Upper lobe of left lung (tissue), 6 donors: ENCODE data around the gene ZNF778. TPM values are rescaled to one million over a fixed set of nuclear protein-coding genes. Genes with fewer than 3 reads are reported as not detected.

Source experiments
- ATAC-seq, 2 donors: fragments of 200-7000 bp; cut with Tn5 transposase; one replicate each; pipeline ENCODE4 v1.9.1; 2022; ENCODE audit warnings: mild to moderate bottlenecking in 2 of 2, moderate library complexity in 2 of 2; ENCODE audit not compliant: low FRiP score in 2 of 2
- DNase-seq, 2 donors: peaks; one replicate each; pipeline ENCODE4 v3.0.0-alpha.2; 2019 to 2020
- H3K27ac ChIP-seq, 4 donors: fragments of 200-600 bp; sonication (generic); one replicate each; pipeline ENCODE4 v1.5.1; 2016 to 2019
- H3K27me3 ChIP-seq, 4 donors: fragments of 200-600 bp; sonication (generic); one replicate each; pipeline ENCODE4 v1.5.1; 2017 to 2019
- H3K36me3 ChIP-seq, 4 donors: fragments of 200-600 bp; sonication (generic); one replicate each; pipeline ENCODE4 v1.5.1; 2016 to 2019
- H3K4me1 ChIP-seq, 4 donors: fragments of 200-600 bp; sonication (generic); one replicate each; pipeline ENCODE4 v1.5.1; 2018 to 2019
- H3K4me3 ChIP-seq, 4 donors: fragments of 200-600 bp; sonication (generic); one replicate each; pipeline ENCODE4 v1.5.1; 2017 to 2019; ENCODE audit warnings: mild to moderate bottlenecking in 2 of 4, moderate library complexity in 1 of 4
- H3K9me3 ChIP-seq, 4 donors: fragments of 200-600 bp; sonication (generic); one replicate each; pipeline ENCODE4 v1.5.1; 2018 to 2019
- EP300 ChIP-seq, 4 donors: sonication (generic); formaldehyde crosslinking; IDR thresholded peaks; one replicate each; pipeline ENCODE4 v1.5.1; 2017; ENCODE audit warnings: antibody characterized with exemption in 4 of 4, control low read depth in 2 of 4
- POLR2A ChIP-seq, 4 donors: fragments of 450-650 bp; IDR thresholded peaks; one replicate each; pipeline ENCODE4 v1.5.1; 2016 to 2017; ENCODE audit warnings: antibody characterized with exemption in 4 of 4, mild to moderate bottlenecking in 2 of 4
- POLR2AphosphoS5 ChIP-seq, 2 donors: sonication (generic); formaldehyde crosslinking; IDR thresholded peaks; one replicate each; pipeline ENCODE4 v1.5.1; 2017; ENCODE audit warnings: antibody characterized with exemption in 2 of 2
- WGBS, 2 donors: methylation state at CpG; one replicate each; pipeline ENCODE4 v1.1.5; 2017 to 2018; 5-methylcytosine and 5-hydroxymethylcytosine counted together
- total RNA-seq, 6 donors: library from RNA; depleted of rRNA in 4 of 6; stranded (reverse); fragments of >200 nt in 4 of 6; gene quantifications; one replicate each; pipeline versions ENCODE4 v1.1.0 to v1.2.1, GENCODE V29; 2016 to 2021
- TF ChIP-seq, protein P1 (sequence below), 6 experiments: fragments of 450-650 bp in 4 of 6; fragments of 200-600 bp in 2 of 6; sonication (generic) in 2 of 6; IDR thresholded peaks; one replicate each; pipeline ENCODE4 v1.5.1; 2016 to 2019; ENCODE audit warnings: antibody characterized with exemption in 6 of 6
- donor health status: DM: no; HTN: no; CAD: no; lungs with moderate emphysema.
- donor health status: DM: no; HTN: yes; CAD: no; lungs with severe emphysema.

The ZNF778 gene
- total RNA-seq, 6 donors from 2014 or later, result 12.3 to 50.1 (median 17.7) TPM

GRCh38 chr16:89268585-89268984, 51.1 kb downstream of the ZNF778 start:
- no peaks in the 10 kb centered on the region for H3K4me1 ChIP-seq
- peak in 1 of 2 donors; percentile 12 for ATAC-seq
- H3K27me3 ChIP-seq, result no peaks in the 10 kb centered on the region
- no peak overlapping the region for H3K4me3 ChIP-seq
- DNase-seq, result no peak
- H3K27ac ChIP-seq, result no peak overlapping the region
- H3K36me3 ChIP-seq, result peaks cover 17 to 77% (median 68%) of the 10 kb centered on the region in 4 donors
- TF ChIP-seq POLR2A (IDR thresholded peaks at IDR 0.05) (no peak), POLR2AphosphoS5 (IDR thresholded peaks at IDR 0.05) (no peak), EP300 (IDR thresholded peaks at IDR 0.05) (no peak)
- TF ChIP-seq, protein P1, sequence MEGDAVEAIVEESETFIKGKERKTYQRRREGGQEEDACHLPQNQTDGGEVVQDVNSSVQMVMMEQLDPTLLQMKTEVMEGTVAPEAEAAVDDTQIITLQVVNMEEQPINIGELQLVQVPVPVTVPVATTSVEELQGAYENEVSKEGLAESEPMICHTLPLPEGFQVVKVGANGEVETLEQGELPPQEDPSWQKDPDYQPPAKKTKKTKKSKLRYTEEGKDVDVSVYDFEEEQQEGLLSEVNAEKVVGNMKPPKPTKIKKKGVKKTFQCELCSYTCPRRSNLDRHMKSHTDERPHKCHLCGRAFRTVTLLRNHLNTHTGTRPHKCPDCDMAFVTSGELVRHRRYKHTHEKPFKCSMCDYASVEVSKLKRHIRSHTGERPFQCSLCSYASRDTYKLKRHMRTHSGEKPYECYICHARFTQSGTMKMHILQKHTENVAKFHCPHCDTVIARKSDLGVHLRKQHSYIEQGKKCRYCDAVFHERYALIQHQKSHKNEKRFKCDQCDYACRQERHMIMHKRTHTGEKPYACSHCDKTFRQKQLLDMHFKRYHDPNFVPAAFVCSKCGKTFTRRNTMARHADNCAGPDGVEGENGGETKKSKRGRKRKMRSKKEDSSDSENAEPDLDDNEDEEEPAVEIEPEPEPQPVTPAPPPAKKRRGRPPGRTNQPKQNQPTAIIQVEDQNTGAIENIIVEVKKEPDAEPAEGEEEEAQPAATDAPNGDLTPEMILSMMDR (IDR thresholded peaks at IDR 0.05), result no peak
- 95 to 98% methylated on average over 19 of the region's 19 CpGs for WGBS, 2 donors
- no peaks in the 10 kb centered on the region for H3K9me3 ChIP-seq

DNA sequence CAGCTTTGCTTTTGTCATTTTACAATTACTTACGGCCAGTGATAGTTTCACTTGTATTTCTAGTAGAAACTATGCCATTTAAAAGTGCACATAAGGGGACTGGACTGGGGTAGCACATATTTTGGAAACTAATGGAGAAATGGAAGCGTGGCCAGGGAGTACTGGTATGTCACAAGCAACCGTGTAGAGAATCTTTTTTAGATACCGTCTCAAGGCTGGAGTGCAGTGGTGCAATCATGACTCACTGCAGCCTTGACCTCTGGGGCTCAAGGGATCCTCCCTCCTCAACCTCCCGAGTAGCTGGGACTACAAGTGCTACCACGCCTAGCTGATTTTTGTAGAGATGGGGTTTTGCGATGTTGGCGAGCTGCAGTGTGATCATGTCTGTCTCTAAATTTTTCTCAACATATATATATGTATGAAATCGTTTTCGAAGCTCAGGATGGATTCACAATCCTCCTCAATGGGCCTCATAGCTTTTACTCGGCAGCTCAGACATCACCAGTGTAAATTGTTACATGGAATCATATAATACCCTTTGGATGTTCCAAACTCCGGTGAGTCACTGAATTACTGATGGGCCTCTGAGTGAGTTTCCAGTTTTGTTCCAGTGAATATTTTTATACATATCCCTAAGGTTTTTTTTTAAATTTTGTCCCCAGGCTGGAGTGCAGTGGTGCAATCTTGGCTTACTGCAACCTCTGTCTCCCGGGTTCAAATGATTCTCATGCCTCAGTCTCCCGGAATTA, 51.7 kb downstream of the ZNF778 start:
- WGBS, 2 donors, result 83 to 89% methylated on average over 14 of the region's 14 CpGs
- H3K4me3 ChIP-seq, result no peak overlapping the region
- H3K9me3 ChIP-seq, result no peaks in the 10 kb centered on the region
- DNase-seq (no peak), ATAC-seq (peak in 1 of 2 donors; percentile 86)
- H3K27ac ChIP-seq, result no peak overlapping the region
- peaks cover 23 to 83% (median 74%) of the 10 kb centered on the region in 4 donors for H3K36me3 ChIP-seq
- no peaks in the 10 kb centered on the region for H3K27me3 ChIP-seq
- TF ChIP-seq, protein P1 (IDR thresholded peaks at IDR 0.05), result no peak
- TF ChIP-seq POLR2AphosphoS5 (IDR thresholded peaks at IDR 0.05) (no peak), EP300 (IDR thresholded peaks at IDR 0.05) (no peak), POLR2A (IDR thresholded peaks at IDR 0.05) (no peak)
- H3K4me1 ChIP-seq, result no peaks in the 10 kb centered on the region

- Histone ChIP-seq H3K27me3 (no peaks in the 10 kb centered on the region), H3K4me3 (no peak overlapping the region), H3K27ac (no peak overlapping the region), H3K4me1 (no peaks in the 10 kb centered on the region), H3K9me3 (no peaks in the 10 kb centered on the region), H3K36me3 (peaks cover 28 to 90% (median 82%) of the 10 kb centered on the region in 4 donors)
- ATAC-seq (no peak), DNase-seq (no peak)
- no peak for TF ChIP-seq POLR2AphosphoS5 (IDR thresholded peaks at IDR 0.05)
- TF ChIP-seq, protein P1 (IDR thresholded peaks at IDR 0.05), result no peak
- no peak for TF ChIP-seq POLR2A (IDR thresholded peaks at IDR 0.05)
- no peak for TF ChIP-seq EP300 (IDR thresholded peaks at IDR 0.05)
- WGBS, 2 donors, result 89 to 93% methylated on average over 13 to 27 of the region's 27 CpGs
These were observed 52.5 kb downstream of the ZNF778 start for GRCh38 chr16:89269805-89270665.

GRCh38 chr16:89270666-89271345, 53.3 kb downstream of the ZNF778 start:
- H3K27ac ChIP-seq, result no peak overlapping the region
- WGBS, 2 donors, result 97% methylated on average over 26 to 31 of the region's 32 CpGs
- no peak for TF ChIP-seq POLR2AphosphoS5 (IDR thresholded peaks at IDR 0.05)
- TF ChIP-seq, protein P1 (IDR thresholded peaks at IDR 0.05), result no peak
- TF ChIP-seq EP300 (IDR thresholded peaks at IDR 0.05), result no peak
- no peak for TF ChIP-seq POLR2A (IDR thresholded peaks at IDR 0.05)
- H3K9me3 ChIP-seq, result no peaks in the 10 kb centered on the region
- H3K4me1 ChIP-seq, result no peaks in the 10 kb centered on the region
- no peak overlapping the region for H3K4me3 ChIP-seq
- DNase-seq (no peak), ATAC-seq (no peak)
- no peaks in the 10 kb centered on the region for H3K27me3 ChIP-seq
- H3K36me3 ChIP-seq, result peaks cover 28 to 90% (median 82%) of the 10 kb centered on the region in 4 donors
